Mesenchymal stem cell (in vitro differentiated cells and primary cell): ENCODE measurements around the gene PDAP1.

Experiments used
- DNase-seq: peaks from one replicate; pipeline ENCODE4 v3.0.0-alpha.2; 2013
- H2AFZ ChIP-seq: one replicate; pipeline ENCODE4 v1.6.1; 2013; ENCODE audit warnings: low read depth, mild to moderate bottlenecking, control low read depth, inconsistent platforms, low read length, moderate library complexity
- H2AK5ac ChIP-seq: 2 replicates; pipeline ENCODE4 v1.6.1; 2013; ENCODE audit warnings: low read length, moderate library complexity, mild to moderate bottlenecking, inconsistent platforms; ENCODE audit not compliant: severe bottlenecking
- H2BK120ac ChIP-seq: one replicate; pipeline ENCODE4 v1.6.1; 2013; ENCODE audit warnings: low read depth, mild to moderate bottlenecking, inconsistent platforms, low read length, moderate library complexity
- H2BK12ac ChIP-seq, 2 experiments: one replicate each; pipeline ENCODE4 v1.6.1; 2013; ENCODE audit warnings: inconsistent platforms in 2 of 2, low read length in 2 of 2, mild to moderate bottlenecking in 2 of 2, moderate library complexity in 2 of 2, control low read depth in 1 of 2
- H2BK15ac ChIP-seq: one replicate; pipeline ENCODE4 v1.6.1; 2013; ENCODE audit warnings: mild to moderate bottlenecking, low read depth, inconsistent platforms; ENCODE audit not compliant: poor library complexity, severe bottlenecking
- H2BK5ac ChIP-seq: 2 replicates; pipeline ENCODE4 v1.6.1; 2013; ENCODE audit warnings: low read depth, mild to moderate bottlenecking, low read length, control low read depth, inconsistent platforms; ENCODE audit not compliant: poor library complexity, severe bottlenecking
- H3K14ac ChIP-seq, 2 experiments: one replicate each; pipeline ENCODE4 v1.6.1; 2013; ENCODE audit warnings: inconsistent platforms in 2 of 2, low read length in 2 of 2, control low read depth in 1 of 2, mild to moderate bottlenecking in 1 of 2, moderate library complexity in 1 of 2
- H3K18ac ChIP-seq, 2 experiments: one replicate each; pipeline ENCODE4 v1.6.1; 2013; ENCODE audit warnings: inconsistent platforms in 2 of 2, low read length in 2 of 2, control low read depth in 1 of 2, low read depth in 1 of 2, mild to moderate bottlenecking in 1 of 2
- H3K23ac ChIP-seq, 2 experiments: one replicate each; pipeline ENCODE4 v1.6.1; 2013; ENCODE audit warnings: inconsistent platforms in 2 of 2, low read length in 2 of 2, mild to moderate bottlenecking in 2 of 2, moderate library complexity in 2 of 2, control low read depth in 1 of 2
- H3K27ac ChIP-seq: 2 replicates; pipeline ENCODE4 v1.5.1; 2013; ENCODE audit warnings: mild to moderate bottlenecking, moderate library complexity, low read length, control low read depth, inconsistent platforms; ENCODE audit not compliant: poor library complexity, severe bottlenecking
- H3K27me3 ChIP-seq, 2 experiments: 2 replicates each; pipeline versions ENCODE4 v1.6.1 to v1.7.0; 2013; ENCODE audit warnings: low read length in 2 of 2, mild to moderate bottlenecking in 2 of 2, moderate library complexity in 2 of 2, control low read depth in 1 of 2, inconsistent platforms in 1 of 2; ENCODE audit not compliant: control insufficient read depth in 1 of 2, insufficient read depth in 1 of 2
- H3K36me3 ChIP-seq, 2 experiments: 2 replicates each; pipeline versions ENCODE4 v1.6.1 to v1.7.0; 2013; ENCODE audit warnings: low read length in 2 of 2, control low read depth in 1 of 2, inconsistent platforms in 1 of 2, low read depth in 1 of 2, mild to moderate bottlenecking in 1 of 2; ENCODE audit not compliant: insufficient read depth in 2 of 2, control insufficient read depth in 1 of 2
- H3K4ac ChIP-seq, 2 experiments: one replicate each; pipeline ENCODE4 v1.6.1; 2013; ENCODE audit warnings: inconsistent platforms in 2 of 2, low read length in 2 of 2, mild to moderate bottlenecking in 2 of 2, moderate library complexity in 2 of 2, control low read depth in 1 of 2, low read depth in 1 of 2
- H3K4me1 ChIP-seq: 2 replicates; pipeline ENCODE4 v1.6.1; 2013; ENCODE audit warnings: low read depth, low read length, control low read depth; ENCODE audit not compliant: control insufficient read depth, insufficient read depth
- H3K4me2 ChIP-seq: 2 replicates; pipeline ENCODE4 v1.6.1; 2013; ENCODE audit warnings: low read length, mild to moderate bottlenecking, inconsistent platforms; ENCODE audit not compliant: poor library complexity, severe bottlenecking
- H3K4me3 ChIP-seq, 2 experiments: 2 replicates each; pipeline versions ENCODE4 v1.5.1 to v1.7.0; 2013; ENCODE audit warnings: low read length in 2 of 2, mild to moderate bottlenecking in 2 of 2, control low read depth in 1 of 2, low read depth in 1 of 2; ENCODE audit not compliant: insufficient read depth in 1 of 2
- H3K79me1 ChIP-seq: replicated peaks from 2 replicates; pipeline ENCODE4 v1.6.1; 2013; ENCODE audit warnings: mild to moderate bottlenecking, control low read depth, low read length, inconsistent platforms; ENCODE audit not compliant: poor library complexity, severe bottlenecking
- H3K9ac ChIP-seq: 2 replicates; pipeline ENCODE4 v1.7.0; 2013; ENCODE audit warnings: mild to moderate bottlenecking, low read length, moderate library complexity
- H3K9me3 ChIP-seq: 2 replicates; pipeline ENCODE4 v1.7.0; 2013; ENCODE audit warnings: mild to moderate bottlenecking, low read length; ENCODE audit not compliant: control insufficient read depth
- H4K8ac ChIP-seq: one replicate; pipeline ENCODE4 v1.6.1; 2013; ENCODE audit warnings: inconsistent platforms, mild to moderate bottlenecking, low read length, moderate library complexity
- H4K91ac ChIP-seq: one replicate; pipeline ENCODE4 v1.6.1; 2013; ENCODE audit warnings: mild to moderate bottlenecking, low read length, inconsistent platforms
- WGBS: methylation state at CpG from one replicate; pipeline ENCODE4 v1.1.7; 2013; ENCODE audit warnings: mixed read lengths; 5-methylcytosine and 5-hydroxymethylcytosine counted together

PDAP1 gene

GRCh38 chr7:99451936-99452335, 43.5 kb upstream of the PDAP1 start:
- 96% methylated on average over 8 of the region's 8 CpGs for WGBS
- H2BK12ac ChIP-seq = no peak overlapping the region
- H3K79me1 ChIP-seq = peaks cover 64% of the 10 kb centered on the region
- no peak overlapping the region for H3K4me3 ChIP-seq
- H3K18ac ChIP-seq = no peak overlapping the region
- H3K27ac ChIP-seq = no peak overlapping the region
- no peak overlapping the region for H2BK15ac ChIP-seq
- H4K8ac ChIP-seq = no peak overlapping the region
- no peak overlapping the region for H3K9ac ChIP-seq
- H3K4me1 ChIP-seq = peaks cover 8% of the 10 kb centered on the region
- H3K27me3 ChIP-seq = no peaks in the 10 kb centered on the region
- no peak for DNase-seq
- no peak overlapping the region for H2AK5ac ChIP-seq
- no peak overlapping the region for H3K4ac ChIP-seq
- peaks cover 95 to 97% of the 10 kb centered on the region in 2 experiments for H3K36me3 ChIP-seq
- no peaks in the 10 kb centered on the region for H3K9me3 ChIP-seq
- no peak overlapping the region for H2BK120ac ChIP-seq
- H2BK5ac ChIP-seq = no peak overlapping the region
- no peak overlapping the region for H3K14ac ChIP-seq
- H3K23ac ChIP-seq = no peak overlapping the region
- H4K91ac ChIP-seq = no peak overlapping the region
- no peak overlapping the region for H3K4me2 ChIP-seq
- H2AFZ ChIP-seq = no peak overlapping the region

GRCh38 chr7:99449326-99449725, 40.9 kb upstream of the PDAP1 start:
- no peak overlapping the region for H3K14ac ChIP-seq
- H2BK120ac ChIP-seq = no peak overlapping the region
- H2AFZ ChIP-seq = no peak overlapping the region
- no peak overlapping the region for H3K27ac ChIP-seq
- no peak overlapping the region for H4K91ac ChIP-seq
- H2BK12ac ChIP-seq = no peak overlapping the region
- WGBS = 98% methylated on average over 5 of the region's 5 CpGs
- H2BK5ac ChIP-seq = no peak overlapping the region
- DNase-seq = no peak
- peaks cover 8% of the 10 kb centered on the region for H3K4me1 ChIP-seq
- H3K79me1 ChIP-seq = peaks cover 69% of the 10 kb centered on the region
- H3K18ac ChIP-seq = no peak overlapping the region
- H3K9me3 ChIP-seq = no peaks in the 10 kb centered on the region
- no peak overlapping the region for H3K9ac ChIP-seq
- no peak overlapping the region for H3K4ac ChIP-seq
- no peak overlapping the region for H3K4me3 ChIP-seq
- H2BK15ac ChIP-seq = no peak overlapping the region
- H3K23ac ChIP-seq = no peak overlapping the region
- H3K36me3 ChIP-seq = peaks cover 88 to 95% of the 10 kb centered on the region in 2 experiments
- no peak overlapping the region for H4K8ac ChIP-seq
- no peak overlapping the region for H3K4me2 ChIP-seq
- H2AK5ac ChIP-seq = no peak overlapping the region
- no peaks in the 10 kb centered on the region for H3K27me3 ChIP-seq

GRCh38 chr7:99448855-99449254, 40.5 kb upstream of the PDAP1 start:
- Histone ChIP-seq H3K36me3 (peaks cover 87 to 94% of the 10 kb centered on the region in 2 experiments), H2BK12ac (no peak overlapping the region), H3K4me1 (peaks cover 8% of the 10 kb centered on the region), H3K4ac (no peak overlapping the region), H2BK15ac (no peak overlapping the region), H3K9me3 (no peaks in the 10 kb centered on the region), H3K4me3 (no peak overlapping the region), H4K8ac (no peak overlapping the region), H3K14ac (no peak overlapping the region), H2BK5ac (no peak overlapping the region), H3K27me3 (no peaks in the 10 kb centered on the region), H3K4me2 (no peak overlapping the region), H3K18ac (no peak overlapping the region), H3K79me1 (peaks cover 69% of the 10 kb centered on the region), H2AK5ac (no peak overlapping the region), H2BK120ac (no peak overlapping the region), H2AFZ (no peak overlapping the region), H3K23ac (no peak overlapping the region), H4K91ac (no peak overlapping the region), H3K27ac (no peak overlapping the region), H3K9ac (no peak overlapping the region)
- no peak for DNase-seq
- WGBS = 97% methylated on average over 10 of the region's 10 CpGs

- H2BK12ac ChIP-seq = no peak overlapping the region
- no peak overlapping the region for H3K18ac ChIP-seq
- H3K27me3 ChIP-seq = no peaks in the 10 kb centered on the region
- H4K8ac ChIP-seq = no peak overlapping the region
- H2AK5ac ChIP-seq = no peak overlapping the region
- no peaks in the 10 kb centered on the region for H3K9me3 ChIP-seq
- H3K4me1 ChIP-seq = peaks cover 8% of the 10 kb centered on the region
- no peak overlapping the region for H3K4me3 ChIP-seq
- H4K91ac ChIP-seq = no peak overlapping the region
- peaks cover 83 to 94% of the 10 kb centered on the region in 2 experiments for H3K36me3 ChIP-seq
- 94% methylated on average over 10 of the region's 10 CpGs for WGBS
- no peak overlapping the region for H2BK15ac ChIP-seq
- no peak overlapping the region for H3K4me2 ChIP-seq
- H3K4ac ChIP-seq = no peak overlapping the region
- H2BK120ac ChIP-seq = no peak overlapping the region
- no peak overlapping the region for H2BK5ac ChIP-seq
- H3K14ac ChIP-seq = no peak overlapping the region
- H3K23ac ChIP-seq = no peak overlapping the region
- peaks cover 70% of the 10 kb centered on the region for H3K79me1 ChIP-seq
- H2AFZ ChIP-seq = no peak overlapping the region
- H3K9ac ChIP-seq = no peak overlapping the region
- no peak for DNase-seq
- H3K27ac ChIP-seq = no peak overlapping the region
Observed at GRCh38 chr7:99447943-99448342, 39.5 kb upstream of the PDAP1 start.
